ENCODE data around the gene GTF2H1. TPM values are rescaled to one million over a fixed set of nuclear protein-coding genes. Genes with fewer than 3 reads are reported as not detected.

Gene GTF2H1
- total RNA-seq, 1 experiment from 2014 or later: 39.4 TPM

- no CpG with 5 or more reads among the region's 2 CpGs for WGBS (ENCODE audit: extremely low coverage, insufficient read length, low lambda C conversion rate)
- no peak overlapping the region for H3K9ac ChIP-seq (ENCODE audit: extremely low read depth, insufficient read length, low read length)
Observed at GRCh38 chr11:18295316-18295715, 27.1 kb upstream of the GTF2H1 start.

More at GRCh38 chr11:18295316-18295715, 27.1 kb upstream of the GTF2H1 start:
- Mint-ChIP-seq H3K27me3 (ENCODE audit: low read depth) (no peaks in the 10 kb centered on the region), H3K9me3 (no peaks in the 10 kb centered on the region), H3K4me1 (no peaks in the 10 kb centered on the region), H3K27ac (no peak overlapping the region), H3K4me3 (no peak overlapping the region), H3K36me3 (ENCODE audit: insufficient read depth in 1 of 3, low read depth in 3 of 3) (peaks cover 41 to 88% (median 76%) of the 10 kb centered on the region in 3 experiments)
- H3K4ac ChIP-seq (ENCODE audit: low read depth, low read length): no peak overlapping the region
- TF ChIP-seq CTCF (conservative IDR thresholded peaks at IDR 0.05): no peak
- no peak overlapping the region for H4K8ac ChIP-seq (replicated peaks; ENCODE audit: insufficient read length, low read depth, low read length)
- H3K23me2 ChIP-seq (ENCODE audit: insufficient read length, low read depth, low read length, poor library complexity, severe bottlenecking): no peaks in the 10 kb centered on the region
- H3K79me2 ChIP-seq (ENCODE audit: insufficient read depth, low read length): no peaks in the 10 kb centered on the region
- H2AK5ac ChIP-seq (ENCODE audit: insufficient read length, low read length): no peak overlapping the region
- H4K91ac ChIP-seq (ENCODE audit: insufficient read length, low read depth, low read length): no peak overlapping the region
- H3K4me1 ChIP-seq (ENCODE audit: insufficient read depth, low read length): no peaks in the 10 kb centered on the region
- H3K18ac ChIP-seq (ENCODE audit: insufficient read length, low read depth, low read length): no peak overlapping the region
- H2BK120ac ChIP-seq (ENCODE audit: low read depth, low read length, poor library complexity, severe bottlenecking): no peak overlapping the region
- no peak overlapping the region for H4K5ac ChIP-seq (ENCODE audit: insufficient read length, low read depth, low read length)
- no peak overlapping the region for H2AFZ ChIP-seq (ENCODE audit: low read length)
- H2BK5ac ChIP-seq (ENCODE audit: insufficient read length, low read length): no peak overlapping the region
- no peak overlapping the region for H3K14ac ChIP-seq (ENCODE audit: insufficient read depth, low read length)
- no peak overlapping the region for H3K23ac ChIP-seq (ENCODE audit: insufficient read length, low read depth, low read length)
- no peaks in the 10 kb centered on the region for H3K9me3 ChIP-seq (ENCODE audit: control insufficient read depth, low read depth, low read length)
- no peaks in the 10 kb centered on the region for H3K79me1 ChIP-seq (ENCODE audit: insufficient read depth, low read depth, low read length, poor library complexity, severe bottlenecking)
- no peak overlapping the region for H3K56ac ChIP-seq (ENCODE audit: insufficient read length, low read depth, low read length)
- no peak overlapping the region for H2BK12ac ChIP-seq (ENCODE audit: insufficient read length, low read depth, low read length)
- no peaks in the 10 kb centered on the region for H4K20me1 ChIP-seq (ENCODE audit: control insufficient read depth, insufficient read depth, insufficient read length)
- no peaks in the 10 kb centered on the region for H3K27me3 ChIP-seq (ENCODE audit: insufficient read depth, low read length)
- no peak overlapping the region for H2BK20ac ChIP-seq (ENCODE audit: low read depth, low read length, poor library complexity, severe bottlenecking)
- DNase-seq: no peak
- no peak overlapping the region for H2BK15ac ChIP-seq (ENCODE audit: low read depth, low read length)
- no peak overlapping the region for H3T11ph ChIP-seq (ENCODE audit: low read length)
- no peak overlapping the region for H3K27ac ChIP-seq (ENCODE audit: insufficient read length, low read depth, low read length)
- H3K4me2 ChIP-seq (ENCODE audit: insufficient read depth, insufficient read length, low read length): no peak overlapping the region

Measured in H9 (cell line).